ENCODE measurements around the gene HGS. TPM values are rescaled to one million over a fixed set of nuclear protein-coding genes. Genes with fewer than 3 reads are reported as not detected.

The HGS gene
- total RNA-seq, 2 donors from 2014 or later = 102 to 167 TPM

DNA sequence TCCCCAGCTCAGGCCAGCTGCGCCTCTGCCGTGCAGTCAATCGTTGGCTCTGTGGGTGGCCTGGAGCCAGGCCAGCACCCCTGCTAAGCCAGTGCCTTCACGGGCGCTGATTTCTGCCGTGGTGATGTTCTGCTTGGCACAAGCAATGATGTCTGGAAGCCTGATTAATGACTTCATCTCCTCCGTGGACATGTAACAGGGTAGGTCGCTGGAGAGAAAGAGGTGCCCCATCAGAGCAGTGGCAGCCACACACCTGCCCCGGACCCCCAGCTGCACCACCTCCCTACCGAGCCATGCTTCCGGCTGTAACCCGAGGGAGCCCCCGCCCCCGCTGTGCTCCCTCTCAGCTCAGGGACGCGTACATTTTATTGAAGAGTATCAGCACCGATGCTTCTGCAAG, 2.1 kb upstream of the HGS start:
- Histone ChIP-seq H3K4me3 (no peak overlapping the region), H3K36me3 (peaks cover 0 to 5% of the 10 kb centered on the region in 2 donors), H3K4me1 (replicated peaks) (peaks cover 11% of the 10 kb centered on the region), H3K27ac (no peak overlapping the region), H3K9me3 (no peaks in the 10 kb centered on the region), H3K27me3 (replicated peaks; ENCODE audit: insufficient read depth) (no peaks in the 10 kb centered on the region)
- no peak for TF ChIP-seq POLR2AphosphoS5 (IDR thresholded peaks at IDR 0.05)
- TF ChIP-seq POLR2A (IDR thresholded peaks at IDR 0.05) = no peak
- TF ChIP-seq, protein P1, sequence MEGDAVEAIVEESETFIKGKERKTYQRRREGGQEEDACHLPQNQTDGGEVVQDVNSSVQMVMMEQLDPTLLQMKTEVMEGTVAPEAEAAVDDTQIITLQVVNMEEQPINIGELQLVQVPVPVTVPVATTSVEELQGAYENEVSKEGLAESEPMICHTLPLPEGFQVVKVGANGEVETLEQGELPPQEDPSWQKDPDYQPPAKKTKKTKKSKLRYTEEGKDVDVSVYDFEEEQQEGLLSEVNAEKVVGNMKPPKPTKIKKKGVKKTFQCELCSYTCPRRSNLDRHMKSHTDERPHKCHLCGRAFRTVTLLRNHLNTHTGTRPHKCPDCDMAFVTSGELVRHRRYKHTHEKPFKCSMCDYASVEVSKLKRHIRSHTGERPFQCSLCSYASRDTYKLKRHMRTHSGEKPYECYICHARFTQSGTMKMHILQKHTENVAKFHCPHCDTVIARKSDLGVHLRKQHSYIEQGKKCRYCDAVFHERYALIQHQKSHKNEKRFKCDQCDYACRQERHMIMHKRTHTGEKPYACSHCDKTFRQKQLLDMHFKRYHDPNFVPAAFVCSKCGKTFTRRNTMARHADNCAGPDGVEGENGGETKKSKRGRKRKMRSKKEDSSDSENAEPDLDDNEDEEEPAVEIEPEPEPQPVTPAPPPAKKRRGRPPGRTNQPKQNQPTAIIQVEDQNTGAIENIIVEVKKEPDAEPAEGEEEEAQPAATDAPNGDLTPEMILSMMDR (IDR thresholded peaks at IDR 0.05) = no peak
- intact Hi-C loops (cut with DNase I) = no loop called here
- 62% methylated on average over 17 of the region's 17 CpGs for WGBS
- DNase-seq (ENCODE audit: low spot score) = no peak

DNA sequence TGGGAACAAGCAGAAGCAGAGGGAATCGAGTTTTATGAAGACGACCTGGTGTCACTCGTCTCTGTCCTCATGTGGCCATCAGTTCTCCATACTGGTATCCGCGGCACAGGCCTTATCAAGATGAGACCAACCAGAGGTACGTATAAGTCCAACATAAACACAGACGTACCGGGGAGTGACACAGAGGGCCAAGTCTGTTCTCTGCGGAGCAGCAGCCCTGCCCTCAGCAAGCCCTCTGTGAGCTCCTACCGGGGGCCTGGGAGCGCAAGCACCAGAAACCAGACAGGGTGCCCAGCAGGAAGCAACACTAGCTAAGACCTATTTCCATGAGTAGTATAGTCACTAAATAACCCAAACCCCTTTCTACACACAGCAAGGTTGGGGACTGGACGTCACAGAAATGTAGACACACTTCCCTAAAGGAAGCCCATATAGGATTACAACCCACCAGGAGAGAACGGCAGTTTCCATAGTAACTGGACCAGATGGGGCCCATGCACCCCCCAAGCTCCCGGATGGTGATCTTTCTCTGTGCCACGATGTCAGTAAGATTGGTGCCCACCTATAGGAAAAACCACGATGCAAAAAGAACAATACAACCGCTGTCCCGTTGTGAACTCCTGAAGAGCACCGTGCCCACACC, 1.1 kb upstream of the HGS start:
- H3K4me3 ChIP-seq = peak overlapping the region; percentile 96 to 97
- DNase-seq (ENCODE audit: low spot score) = no peak
- no peaks in the 10 kb centered on the region for H3K27me3 ChIP-seq (replicated peaks; ENCODE audit: insufficient read depth)
- H3K27ac ChIP-seq = no peak overlapping the region
- H3K4me1 ChIP-seq (replicated peaks) = peaks cover 11% of the 10 kb centered on the region
- H3K36me3 ChIP-seq = peaks cover 0 to 16% of the 10 kb centered on the region in 2 donors
- no peaks in the 10 kb centered on the region for H3K9me3 ChIP-seq
- no peak for TF ChIP-seq POLR2AphosphoS5 (IDR thresholded peaks at IDR 0.05)
- no peak for TF ChIP-seq POLR2A (IDR thresholded peaks at IDR 0.05)
- TF ChIP-seq, protein P1 (IDR thresholded peaks at IDR 0.05) = no peak
- 25% methylated on average over 19 of the region's 19 CpGs for WGBS
- intact Hi-C loops (cut with DNase I) = no loop called here

DNA sequence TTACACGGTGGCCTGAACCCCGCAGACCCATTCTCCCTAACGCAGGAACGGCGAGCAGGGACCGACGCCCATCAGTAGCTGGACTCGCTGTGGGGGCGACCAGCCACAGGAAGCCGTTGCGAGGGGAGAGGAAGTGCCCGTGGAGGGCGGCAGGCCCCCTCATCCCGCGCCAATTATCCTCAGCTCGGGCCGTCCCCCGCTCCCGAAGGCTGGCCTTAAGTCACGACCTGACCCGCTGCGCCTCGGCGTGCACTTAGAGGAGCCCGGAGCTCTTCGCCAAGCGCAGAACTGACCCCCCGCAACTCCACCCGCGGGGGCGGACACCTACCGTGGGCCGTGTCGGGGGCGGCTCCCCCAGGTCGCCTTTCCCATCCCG, 615 bp upstream of the HGS start:
- H3K4me3 ChIP-seq = peak overlapping the region; percentile 96 to 97
- no peaks in the 10 kb centered on the region for H3K27me3 ChIP-seq (replicated peaks; ENCODE audit: insufficient read depth)
- TF ChIP-seq POLR2AphosphoS5 (IDR thresholded peaks at IDR 0.05) = no peak
- TF ChIP-seq, protein P1 (IDR thresholded peaks at IDR 0.05) = no peak
- no peak for TF ChIP-seq POLR2A (IDR thresholded peaks at IDR 0.05)
- DNase-seq (ENCODE audit: low spot score) = no peak
- no peaks in the 10 kb centered on the region for H3K9me3 ChIP-seq
- H3K36me3 ChIP-seq = peaks cover 0 to 21% of the 10 kb centered on the region in 2 donors
- peaks cover 11% of the 10 kb centered on the region for H3K4me1 ChIP-seq (replicated peaks)
- under 1% methylated on average over 37 of the region's 37 CpGs for WGBS
- intact Hi-C loops (cut with DNase I) = no loop called here
- H3K27ac ChIP-seq = peak overlapping the region; percentile 28 to 66

DNA sequence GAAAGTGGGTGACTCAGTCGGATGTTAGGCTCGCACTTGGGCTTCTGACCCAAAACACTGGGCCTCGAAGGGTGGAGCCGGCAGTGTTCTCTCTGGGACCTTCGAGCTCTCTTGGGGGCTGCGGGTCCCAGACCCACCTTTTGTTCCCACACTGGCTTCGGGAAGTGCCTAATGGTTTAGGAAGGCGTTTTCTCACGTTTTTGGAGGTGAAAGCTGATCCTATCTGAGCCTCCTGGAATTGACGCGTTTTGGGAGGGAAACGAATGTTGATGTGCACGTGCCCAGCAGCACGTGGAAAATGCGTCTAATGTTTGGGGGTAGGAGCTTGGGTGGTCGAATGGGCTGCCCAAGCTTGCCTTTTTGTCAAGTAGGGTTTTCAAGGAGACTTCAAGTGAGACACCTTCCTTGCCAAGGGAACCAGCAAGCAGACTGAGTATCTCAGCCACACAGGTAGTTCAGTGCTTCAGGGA, 666 bp downstream of the HGS start:
- intact Hi-C loops (cut with DNase I) = no loop called here
- under 1% methylated on average over 16 of the region's 16 CpGs for WGBS
- peak overlapping the region; percentile 56 to 62 for H3K27ac ChIP-seq

More for the DNA sequence above, 666 bp downstream of the HGS start:
- TF ChIP-seq, protein P1 (IDR thresholded peaks at IDR 0.05) = no peak
- TF ChIP-seq POLR2A (IDR thresholded peaks at IDR 0.05) (no peak), POLR2AphosphoS5 (IDR thresholded peaks at IDR 0.05) (no peak)
- peaks cover 11% of the 10 kb centered on the region for H3K4me1 ChIP-seq (replicated peaks)
- DNase-seq (ENCODE audit: low spot score) = no peak
- H3K9me3 ChIP-seq = no peaks in the 10 kb centered on the region
- peaks cover 0 to 24% of the 10 kb centered on the region in 2 donors for H3K36me3 ChIP-seq
- peak overlapping the region; percentile 96 to 97 for H3K4me3 ChIP-seq
- no peaks in the 10 kb centered on the region for H3K27me3 ChIP-seq (replicated peaks; ENCODE audit: insufficient read depth)

Measured in prostate gland (tissue), 2 donors.